SU-DHL-6 (cell line): ENCODE measurements around the gene HS6ST3.

ENCODE experiments used
- H2AFZ ChIP-seq: fragments of 200-600 bp; sonication (generic); 2 replicates; pipeline ENCODE4 v1.6.1; 2014; ENCODE audit warnings: low read depth, mild to moderate bottlenecking, moderate library complexity, mixed read lengths, antibody characterized with exemption, low read length; ENCODE audit not compliant: severe bottlenecking
- H3F3A ChIP-seq: fragments of 200-600 bp; shearing (Covaris generic); 2 replicates; pipeline ENCODE4 v1.6.0; 2016; ENCODE audit warnings: antibody characterized with exemption, mild to moderate bottlenecking; ENCODE audit not compliant: insufficient read depth
- H3K27ac ChIP-seq: fragments of 200-600 bp; sonication (generic); 2 replicates; pipeline ENCODE4 v1.5.1; 2016; ENCODE audit warnings: low read depth, mild to moderate bottlenecking, low read length, moderate library complexity, mixed read lengths
- H3K27me3 ChIP-seq: fragments of 200-600 bp; sonication (generic), shearing (Covaris generic); 2 replicates; pipeline ENCODE4 v1.6.0; 2014; ENCODE audit warnings: mild to moderate bottlenecking, low read length
- H3K36me3 ChIP-seq: fragments of 200-600 bp; sonication (generic); 2 replicates; pipeline ENCODE4 v1.6.1; 2014; ENCODE audit warnings: mild to moderate bottlenecking, low read length, mixed read lengths
- H3K4me2 ChIP-seq: fragments of 300-600, 200-600 bp; shearing (Covaris generic), sonication (generic); 2 replicates; pipeline ENCODE4 v1.6.0; 2014; ENCODE audit warnings: low read length, low read depth, mild to moderate bottlenecking; ENCODE audit not compliant: poor library complexity, severe bottlenecking
- H3K4me3 ChIP-seq: fragments of 200-600 bp; sonication (generic); 2 replicates; pipeline ENCODE4 v1.5.1; 2014; ENCODE audit warnings: antibody characterized with exemption, low read length, mild to moderate bottlenecking, mixed read lengths; ENCODE audit not compliant: insufficient read depth, poor library complexity, severe bottlenecking
- H3K79me2 ChIP-seq: fragments of 200-600 bp; sonication (generic); 2 replicates; pipeline ENCODE4 v1.6.1; 2014; ENCODE audit warnings: mild to moderate bottlenecking, low read length, moderate library complexity; ENCODE audit not compliant: insufficient read depth
- H3K9ac ChIP-seq: fragments of 200-600 bp; sonication (generic); 2 replicates; pipeline ENCODE4 v1.7.0; 2014; ENCODE audit warnings: mild to moderate bottlenecking, low read length
- H3K9me2 ChIP-seq: fragments of 200-600 bp; sonication (generic); replicated peaks from 2 replicates; pipeline ENCODE4 v1.6.1; 2014; ENCODE audit warnings: low read length; ENCODE audit not compliant: insufficient read depth
- H3K9me3 ChIP-seq: fragments of 200-600 bp; sonication (generic); 2 replicates; pipeline ENCODE4 v1.6.1; 2014; ENCODE audit warnings: low read length, mixed read lengths; ENCODE audit not compliant: insufficient read depth
- H4K20me1 ChIP-seq: fragments of 200-600 bp; sonication (generic); 2 replicates; pipeline ENCODE4 v1.6.1; 2014; ENCODE audit warnings: low read depth, mild to moderate bottlenecking, antibody characterized with exemption, low read length, moderate library complexity, mixed read lengths
- CTCF ChIP-seq: fragments of 200-600 bp; sonication (generic); IDR thresholded peaks from one replicate; pipeline ENCODE4 v1.5.1; 2017; ENCODE audit warnings: antibody characterized with exemption, mild to moderate bottlenecking, low read length, moderate library complexity; ENCODE audit not compliant: insufficient read depth, poor library complexity, severe bottlenecking
- EZH2phosphoT487 ChIP-seq: fragments of 200-600 bp; sonication (generic), shearing (Covaris generic); conservative IDR thresholded peaks from 2 replicates; pipeline ENCODE4 v1.6.1; 2018; ENCODE audit warnings: mild to moderate bottlenecking, antibody characterized with exemption, low read length, moderate library complexity, mixed read lengths

The HS6ST3 gene

GRCh38 chr13:96744367-96745331, 654.7 kb downstream of the HS6ST3 start:
- no peak overlapping the region for H3K4me2 ChIP-seq
- H3K27ac ChIP-seq, result no peak overlapping the region
- H3F3A ChIP-seq, result no peaks in the 10 kb centered on the region
- H3K9me3 ChIP-seq, result no peaks in the 10 kb centered on the region
- no peaks in the 10 kb centered on the region for H4K20me1 ChIP-seq
- no peaks in the 10 kb centered on the region for H3K27me3 ChIP-seq
- H3K4me3 ChIP-seq, result no peak overlapping the region
- TF ChIP-seq EZH2phosphoT487, result no peak
- H2AFZ ChIP-seq, result no peak overlapping the region
- H3K79me2 ChIP-seq, result no peaks in the 10 kb centered on the region
- no peak overlapping the region for H3K9ac ChIP-seq
- no peaks in the 10 kb centered on the region for H3K36me3 ChIP-seq
- H3K9me2 ChIP-seq, result no peaks in the 10 kb centered on the region

DNA sequence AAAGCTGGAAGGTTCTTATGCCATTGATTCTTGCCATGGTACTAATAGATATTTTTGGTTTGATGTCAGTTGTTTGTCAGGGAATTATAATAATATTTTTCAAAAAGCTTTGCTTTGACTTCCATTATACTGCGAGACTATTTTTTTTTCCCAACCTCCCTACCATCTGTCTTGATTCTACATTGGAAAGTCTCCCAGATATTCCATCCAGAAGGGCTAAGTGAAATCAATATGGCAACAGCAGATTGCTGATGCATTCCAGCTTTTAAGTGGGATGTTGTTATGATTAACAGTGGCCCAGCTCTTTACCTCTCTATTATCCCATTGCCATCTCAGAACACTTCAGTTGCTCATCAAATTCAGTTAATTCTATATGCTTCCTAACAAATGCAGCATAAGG, 657.0 kb downstream of the HS6ST3 start:
- Histone ChIP-seq H3K9me3 (no peaks in the 10 kb centered on the region), H3K36me3 (no peaks in the 10 kb centered on the region), H3K27ac (no peak overlapping the region), H4K20me1 (no peaks in the 10 kb centered on the region), H3F3A (no peaks in the 10 kb centered on the region), H3K9me2 (no peaks in the 10 kb centered on the region), H3K27me3 (no peaks in the 10 kb centered on the region), H2AFZ (no peak overlapping the region), H3K79me2 (no peaks in the 10 kb centered on the region), H3K4me3 (no peak overlapping the region), H3K9ac (no peak overlapping the region), H3K4me2 (no peak overlapping the region)
- no peak for TF ChIP-seq CTCF
- TF ChIP-seq EZH2phosphoT487, result no peak

DNA sequence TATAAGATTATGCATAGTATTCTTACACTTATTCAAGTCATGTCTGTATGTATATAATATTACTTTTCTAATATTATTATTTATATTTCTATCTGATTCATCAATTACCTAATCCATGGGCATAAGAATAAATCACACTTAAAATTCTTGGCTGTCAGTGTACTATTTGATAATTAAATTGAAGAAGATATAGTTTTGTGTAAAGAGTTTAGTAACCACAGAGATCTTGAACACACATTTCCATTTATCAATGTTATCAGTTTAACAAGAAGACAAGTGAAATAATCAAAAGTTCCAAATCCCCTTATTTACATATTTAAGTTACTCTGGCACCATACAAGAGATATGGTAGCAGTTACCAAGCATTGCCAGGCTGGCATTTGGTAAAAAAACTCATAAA, 659.9 kb downstream of the HS6ST3 start:
- TF ChIP-seq CTCF (no peak), EZH2phosphoT487 (no peak)
- H3K9ac ChIP-seq, result no peak overlapping the region
- no peaks in the 10 kb centered on the region for H3K27me3 ChIP-seq
- no peaks in the 10 kb centered on the region for H3K36me3 ChIP-seq
- H4K20me1 ChIP-seq, result no peaks in the 10 kb centered on the region
- H3F3A ChIP-seq, result no peaks in the 10 kb centered on the region
- H3K4me2 ChIP-seq, result no peak overlapping the region
- H3K4me3 ChIP-seq, result no peak overlapping the region
- H3K27ac ChIP-seq, result no peak overlapping the region
- no peaks in the 10 kb centered on the region for H3K79me2 ChIP-seq
- H3K9me2 ChIP-seq, result no peaks in the 10 kb centered on the region
- H3K9me3 ChIP-seq, result no peaks in the 10 kb centered on the region
- no peak overlapping the region for H2AFZ ChIP-seq

GRCh38 chr13:96751089-96751488, 661.2 kb downstream of the HS6ST3 start:
- Histone ChIP-seq H3K9me2 (no peaks in the 10 kb centered on the region), H3K4me3 (no peak overlapping the region), H3K4me2 (no peak overlapping the region), H3K36me3 (no peaks in the 10 kb centered on the region), H3F3A (no peaks in the 10 kb centered on the region), H3K9me3 (no peaks in the 10 kb centered on the region), H3K27ac (no peak overlapping the region), H3K27me3 (no peaks in the 10 kb centered on the region), H3K9ac (no peak overlapping the region), H4K20me1 (no peaks in the 10 kb centered on the region), H2AFZ (no peak overlapping the region), H3K79me2 (no peaks in the 10 kb centered on the region)
- TF ChIP-seq CTCF (no peak), EZH2phosphoT487 (no peak)
